Frontal cortex (tissue), 4 donors: Measurements from ENCODE around the gene METTL21C. TPM values are rescaled to one million over a fixed set of nuclear protein-coding genes. Genes with fewer than 3 reads are reported as not detected.

ENCODE experiments used
- DNase-seq, 2 donors: peaks; one replicate each; pipeline ENCODE4 v3.0.0; 2012; ENCODE audit warnings: low spot score in 2 of 2
- FAIRE-seq: peaks from 2 replicates; lab custom pipeline; 2012; peaks lifted over from hg19 to GRCh38; lab: Jason Lieb, UNC
- total RNA-seq: library from RNA; depleted of rRNA; stranded (reverse); fragments of >200 nt; gene quantifications from one replicate; pipeline ENCODE4 v1.2.3, GENCODE V29; 2014
- donor health status: control.
- donor health status: control.
- donor health status: control.

The METTL21C gene
- total RNA-seq: 0.41 TPM

- FAIRE-seq (no peak), DNase-seq (no peak)
These were observed at the start of gene METTL21C for GRCh38 chr13:102694937-102695336. METTL21C (minus strand) TSS chr13:102695044; CDS start chr13:102694498, 546 bp downstream.

DNA sequence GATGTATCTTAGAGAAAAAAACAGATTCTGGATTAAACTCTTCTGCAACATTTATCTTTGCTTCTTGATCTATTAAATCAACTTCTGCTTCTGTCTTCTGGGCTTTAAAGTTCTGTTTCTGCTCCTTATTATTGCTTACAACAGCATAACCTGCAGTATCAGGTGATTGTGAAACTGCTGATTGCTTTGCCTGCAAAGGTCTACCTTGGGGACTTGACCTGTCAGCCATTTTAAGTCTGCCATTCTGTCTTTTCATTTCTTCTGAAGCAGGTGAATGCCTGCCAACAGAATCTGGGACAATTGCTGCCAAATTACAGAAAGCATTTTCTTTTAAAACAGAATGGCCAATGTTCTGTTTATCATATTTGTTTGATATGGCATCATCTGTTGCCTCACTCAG lies 47.7 kb upstream of the METTL21C start:
- no peak for DNase-seq
- no peak for FAIRE-seq

GRCh38 chr13:102742101-102742500 lies 47.3 kb upstream of the METTL21C start:
- FAIRE-seq (no peak), DNase-seq (no peak)

- DNase-seq: no peak
- no peak for FAIRE-seq
These were observed 34.9 kb upstream of the METTL21C start for GRCh38 chr13:102729560-102730270.

- DNase-seq (no peak), FAIRE-seq (no peak)
These were observed 31.6 kb upstream of the METTL21C start for GRCh38 chr13:102726430-102726829.

- DNase-seq: no peak
- FAIRE-seq: no peak
These were observed 30.1 kb upstream of the METTL21C start for GRCh38 chr13:102724923-102725322.

DNA sequence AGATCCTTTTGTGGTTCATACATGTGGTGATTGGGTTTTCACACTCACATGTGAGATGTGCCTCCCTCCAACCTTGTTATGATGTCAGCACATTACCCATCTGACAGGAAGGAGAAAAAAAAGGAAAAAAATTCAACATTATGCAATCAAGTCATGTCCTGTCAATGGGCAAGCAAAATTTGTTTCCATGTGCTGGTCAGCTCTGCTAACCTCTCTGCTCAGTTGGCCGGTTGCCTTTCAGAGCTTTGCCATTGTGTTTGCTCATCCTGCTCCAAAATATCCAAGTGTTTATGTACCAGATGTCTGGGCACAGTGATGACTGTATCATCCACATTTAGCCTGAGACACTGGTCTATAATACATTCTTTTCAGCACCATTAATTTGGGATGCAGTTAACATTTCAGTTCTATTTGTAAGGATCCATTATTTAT lies 27.0 kb upstream of the METTL21C start:
- DNase-seq (peak in 1 of 2 donors; percentile 15), FAIRE-seq (no peak)

DNA sequence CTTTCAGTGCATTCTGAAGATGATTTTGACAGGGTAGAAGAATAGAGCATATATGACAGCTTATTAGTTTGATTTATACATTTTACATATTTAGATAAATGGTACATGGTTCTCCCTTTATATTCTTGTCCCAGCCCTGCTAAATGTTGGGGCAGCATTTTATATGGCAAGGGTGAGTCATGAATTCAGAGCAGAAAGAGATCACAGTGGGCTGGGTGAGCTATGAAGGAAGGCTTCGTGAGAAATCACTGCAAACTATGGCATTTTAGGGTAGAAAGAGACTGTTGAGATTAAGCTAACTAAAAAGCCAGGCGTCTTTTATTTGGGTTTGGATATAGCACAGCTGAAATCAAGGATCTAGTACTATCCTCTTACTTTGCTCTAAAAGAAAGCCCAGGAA lies 23.9 kb upstream of the METTL21C start:
- FAIRE-seq (no peak), DNase-seq (no peak)

DNA sequence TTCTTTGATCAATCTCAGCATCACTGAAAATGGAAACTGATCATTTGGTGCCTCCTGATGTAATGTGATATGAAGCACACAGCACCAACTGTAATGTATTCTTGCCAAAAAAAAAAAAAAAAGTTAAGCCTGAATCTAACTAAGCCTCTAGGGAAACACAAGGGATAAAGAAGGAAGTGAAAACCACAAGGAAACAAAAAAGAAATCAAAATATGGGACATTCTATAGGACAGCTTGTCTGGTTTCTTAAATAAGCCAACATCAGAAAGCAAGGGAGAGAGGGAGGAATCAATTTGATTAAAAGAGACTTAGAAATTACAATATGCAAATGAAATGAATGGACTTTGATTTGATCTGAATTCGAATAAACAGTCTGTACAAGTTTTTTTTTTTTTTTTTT lies 20.6 kb upstream of the METTL21C start:
- no peak for DNase-seq

DNA sequence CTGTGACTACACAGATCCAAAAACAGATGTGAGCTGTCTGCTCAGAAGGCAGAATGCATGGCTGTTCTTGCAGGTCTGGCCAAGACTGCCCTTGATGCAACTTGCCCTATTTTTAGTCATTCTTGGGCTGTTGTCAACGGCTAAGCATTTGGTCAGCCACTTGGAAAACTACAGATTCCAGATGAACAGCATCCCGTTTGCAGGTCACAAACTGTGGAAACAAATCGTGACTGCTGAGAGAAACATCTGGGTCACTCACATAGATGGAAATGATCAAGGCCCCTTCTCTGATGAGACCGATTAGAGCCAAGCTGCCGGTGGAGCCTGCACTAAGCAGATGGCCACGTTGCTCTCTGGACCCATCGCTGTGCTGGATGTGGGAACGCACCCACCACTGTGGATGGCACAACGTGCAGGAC lies 15.4 kb upstream of the METTL21C start:
- no peak for FAIRE-seq
- no peak for DNase-seq

More for the DNA sequence above, 20.6 kb upstream of the METTL21C start:
- FAIRE-seq: no peak

GRCh38 chr13:102709536-102709935 lies 14.7 kb upstream of the METTL21C start:
- FAIRE-seq (no peak), DNase-seq (no peak)

DNA sequence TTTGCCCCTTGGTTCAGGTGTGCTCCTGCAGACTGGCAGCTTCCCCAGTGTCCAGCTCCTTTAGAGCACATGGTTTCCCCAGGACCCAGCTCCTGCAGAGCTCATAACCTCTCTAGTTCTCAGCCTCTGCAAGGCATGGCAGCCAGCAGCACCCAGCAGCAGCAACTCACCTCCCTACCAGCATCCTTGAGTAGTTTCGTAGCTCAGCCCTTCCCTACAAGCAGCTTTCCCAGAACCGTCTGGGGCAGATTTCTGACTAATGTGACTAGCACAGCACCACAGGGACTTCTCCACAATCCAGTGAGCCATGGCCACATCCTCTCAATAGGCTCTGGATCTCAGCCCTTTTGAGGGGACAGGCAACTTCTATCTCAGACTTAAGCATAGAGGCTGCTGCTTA lies 14.1 kb upstream of the METTL21C start:
- no peak for DNase-seq
- FAIRE-seq: no peak

DNA sequence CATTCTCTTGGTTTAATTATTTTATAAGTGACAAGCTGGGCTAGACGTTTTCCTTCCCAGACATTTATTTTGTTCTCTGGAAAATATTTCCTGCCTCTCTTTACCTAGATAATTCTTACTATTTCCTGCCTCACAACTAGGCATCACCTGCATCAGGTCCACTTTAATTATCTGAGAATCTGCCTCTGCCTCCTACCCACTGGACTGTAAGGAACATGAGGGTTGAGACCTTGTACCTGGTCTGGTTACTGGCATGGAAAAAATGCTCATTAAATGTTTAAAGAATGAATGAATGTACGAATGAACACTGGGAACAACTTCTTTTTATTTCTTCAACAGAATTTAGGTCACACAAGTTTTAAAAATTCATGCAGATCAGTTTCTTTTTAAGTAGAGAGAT lies 13.4 kb upstream of the METTL21C start:
- FAIRE-seq: no peak
- DNase-seq: no peak

DNA sequence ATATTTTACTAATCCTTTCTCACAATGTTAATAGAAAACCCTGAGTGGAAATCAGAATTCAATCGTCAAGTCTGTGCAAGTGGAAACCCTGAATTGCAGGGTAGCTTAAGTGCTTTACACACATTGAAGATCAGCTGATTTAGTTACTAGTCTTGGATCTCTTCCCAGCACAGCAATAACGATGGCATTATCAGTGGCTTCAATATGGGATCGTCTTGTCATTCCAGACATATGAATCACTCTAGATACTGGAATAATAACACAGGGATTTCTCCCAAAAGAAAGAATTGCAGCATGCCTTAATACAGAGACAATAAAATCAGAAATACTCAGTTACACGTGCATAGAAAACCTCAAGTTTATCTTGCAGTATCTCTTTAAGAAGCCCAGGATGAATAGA lies 12.6 kb upstream of the METTL21C start:
- peak in 1 of 2 donors; percentile 18 for DNase-seq
- no peak for FAIRE-seq

DNA sequence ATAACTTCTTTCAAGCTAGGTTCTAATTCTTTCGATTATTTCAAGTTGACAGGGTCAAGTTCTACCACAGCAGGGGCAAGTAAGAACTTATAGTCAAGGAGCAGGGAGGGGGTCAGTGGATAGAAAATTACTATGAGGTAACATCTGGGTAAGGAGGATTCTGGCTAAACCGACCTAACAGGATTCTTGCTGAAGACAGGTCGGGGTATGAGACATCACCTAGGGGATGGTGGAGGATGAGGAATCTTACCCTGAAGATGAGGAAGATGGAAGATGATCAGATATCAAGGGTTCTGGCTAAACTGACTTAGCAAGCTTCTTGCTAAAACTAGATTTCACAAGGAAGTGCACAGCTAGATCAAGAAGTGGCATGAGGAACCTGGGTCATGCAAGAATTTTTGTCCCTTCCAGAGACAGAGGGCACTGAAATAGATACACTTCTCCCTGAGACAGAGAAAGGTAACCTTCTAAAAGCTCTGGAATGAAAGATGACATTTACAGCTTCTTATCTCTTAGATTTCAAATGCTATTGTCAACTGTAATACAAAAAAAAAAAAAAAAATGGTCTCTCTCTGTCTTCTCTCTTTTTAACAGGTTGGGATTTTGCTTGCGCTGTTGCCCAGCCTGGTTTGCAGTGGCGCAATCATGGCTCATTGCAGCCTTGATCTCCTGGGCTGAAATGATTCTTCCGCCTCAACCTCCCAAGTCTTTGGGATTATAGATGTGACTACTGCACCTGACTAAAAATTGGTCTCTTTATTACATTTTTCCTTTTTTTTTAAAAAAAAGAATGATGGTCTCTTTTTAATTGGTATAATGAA lies 9.6 kb upstream of the METTL21C start:
- DNase-seq (no peak), FAIRE-seq (no peak)

DNA sequence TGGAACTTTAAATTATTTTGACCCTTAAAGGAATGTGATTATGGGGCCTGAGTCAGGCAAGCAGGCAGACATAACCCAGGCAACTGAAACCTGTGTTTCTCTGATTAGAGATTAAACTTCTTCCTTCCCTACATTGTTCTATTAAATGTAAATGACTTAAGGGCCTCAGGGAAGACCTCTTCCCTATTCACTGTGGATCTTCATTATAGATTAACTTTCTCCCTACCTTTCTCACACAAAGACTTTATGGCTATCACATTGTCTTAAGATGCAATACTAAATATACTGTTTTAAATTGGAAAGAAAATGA lies 8.8 kb upstream of the METTL21C start:
- FAIRE-seq: no peak
- DNase-seq: no peak

GRCh38 chr13:102702965-102703725 lies 8.3 kb upstream of the METTL21C start:
- FAIRE-seq (no peak), DNase-seq (no peak)

- FAIRE-seq (no peak), DNase-seq (no peak)
These were observed 6.5 kb upstream of the METTL21C start for GRCh38 chr13:102701331-102701730.

GRCh38 chr13:102700088-102701031 lies 5.5 kb upstream of the METTL21C start:
- no peak for FAIRE-seq

GRCh38 chr13:102699504-102699903 lies 4.7 kb upstream of the METTL21C start:
- FAIRE-seq (no peak), DNase-seq (no peak)

More at GRCh38 chr13:102700088-102701031, 5.5 kb upstream of the METTL21C start:
- DNase-seq: no peak
